Measurements from ENCODE around the gene RARB. TPM values are rescaled to one million over a fixed set of nuclear protein-coding genes. Genes with fewer than 3 reads are reported as not detected.

Gene RARB
- total and polyA plus RNA-seq, 2 of the 13 experiments (the other 11 are each of a cell fraction or from before 2014, with no cell fraction given), result 0.16 TPM; not detected in 1

GRCh38 chr3:25620493-25620892 is 192.4 kb downstream of the RARB start (continued):
- TF ChIP-seq ZNF780A (CRISPR knock-in tag; IDR thresholded peaks at IDR 0.05) (no peak), ZNF660 (CRISPR knock-in tag; IDR thresholded peaks at IDR 0.05; ENCODE audit: borderline replicate concordance, low read depth) (no peak), ZSCAN9 (CRISPR knock-in tag; IDR thresholded peaks at IDR 0.05; ENCODE audit: borderline replicate concordance) (no peak), ZBTB25 (CRISPR knock-in tag; IDR thresholded peaks at IDR 0.05) (no peak), ZNF7 (CRISPR knock-in tag; IDR thresholded peaks at IDR 0.05) (no peak), KIAA2018 (CRISPR knock-in tag; IDR thresholded peaks at IDR 0.05; ENCODE audit: borderline replicate concordance) (no peak), ZBTB43 (CRISPR knock-in tag; conservative IDR thresholded peaks at IDR 0.05) (no peak), NFYC (CRISPR knock-in tag; IDR thresholded peaks at IDR 0.05) (no peak)
- TF ChIP-seq, protein P1, sequence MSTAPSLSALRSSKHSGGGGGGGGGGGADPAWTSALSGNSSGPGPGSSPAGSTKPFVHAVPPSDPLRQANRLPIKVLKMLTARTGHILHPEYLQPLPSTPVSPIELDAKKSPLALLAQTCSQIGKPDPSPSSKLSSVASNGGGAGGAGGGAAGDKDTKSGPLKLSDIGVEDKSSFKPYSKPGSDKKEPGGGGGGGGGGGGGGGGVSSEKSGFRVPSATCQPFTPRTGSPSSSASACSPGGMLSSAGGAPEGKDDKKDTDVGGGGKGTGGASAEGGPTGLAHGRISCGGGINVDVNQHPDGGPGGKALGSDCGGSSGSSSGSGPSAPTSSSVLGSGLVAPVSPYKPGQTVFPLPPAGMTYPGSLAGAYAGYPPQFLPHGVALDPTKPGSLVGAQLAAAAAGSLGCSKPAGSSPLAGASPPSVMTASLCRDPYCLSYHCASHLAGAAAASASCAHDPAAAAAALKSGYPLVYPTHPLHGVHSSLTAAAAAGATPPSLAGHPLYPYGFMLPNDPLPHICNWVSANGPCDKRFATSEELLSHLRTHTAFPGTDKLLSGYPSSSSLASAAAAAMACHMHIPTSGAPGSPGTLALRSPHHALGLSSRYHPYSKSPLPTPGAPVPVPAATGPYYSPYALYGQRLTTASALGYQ (CRISPR knock-in tag; IDR thresholded peaks at IDR 0.05), result no peak

Data from HepG2 (cell line).